Trophoblast cell (in vitro differentiated cells and primary cell): ENCODE results near the gene TMEM272.

Experiments used
- DNase-seq, 2 donors: peaks; one replicate each; pipeline ENCODE4 v3.0.0-alpha.2; 2016
- H2AFZ ChIP-seq: 2 replicates; pipeline ENCODE4 v1.6.1; 2013; ENCODE audit warnings: low read length, moderate library complexity, mild to moderate bottlenecking; ENCODE audit not compliant: insufficient read depth, poor library complexity
- H2AK5ac ChIP-seq: 2 replicates; pipeline ENCODE4 v1.6.1; 2013; ENCODE audit warnings: mild to moderate bottlenecking, low read length
- H2BK120ac ChIP-seq: 2 replicates; pipeline ENCODE4 v1.6.1; 2013; ENCODE audit warnings: low read length, mild to moderate bottlenecking, moderate library complexity; ENCODE audit not compliant: insufficient read depth, poor library complexity
- H2BK12ac ChIP-seq: 2 replicates; pipeline ENCODE4 v1.6.1; 2013; ENCODE audit warnings: mild to moderate bottlenecking, low read length, moderate library complexity
- H2BK5ac ChIP-seq: 2 replicates; pipeline ENCODE4 v1.6.1; 2013; ENCODE audit warnings: low read length, low read depth, moderate library complexity, mild to moderate bottlenecking; ENCODE audit not compliant: poor library complexity
- H3K14ac ChIP-seq: 2 replicates; pipeline ENCODE4 v1.6.1; 2013; ENCODE audit warnings: mild to moderate bottlenecking, low read length
- H3K18ac ChIP-seq: 2 replicates; pipeline ENCODE4 v1.6.1; 2013; ENCODE audit warnings: mild to moderate bottlenecking, low read length
- H3K23ac ChIP-seq: 2 replicates; pipeline ENCODE4 v1.6.1; 2013; ENCODE audit warnings: low read length
- H3K27ac ChIP-seq: 2 replicates; pipeline ENCODE4 v1.5.1; 2013; ENCODE audit warnings: low read depth, mild to moderate bottlenecking, inconsistent platforms, low read length, moderate library complexity
- H3K27me3 ChIP-seq: 2 replicates; pipeline ENCODE4 v1.6.1; 2013; ENCODE audit warnings: inconsistent platforms, mild to moderate bottlenecking, low read length, moderate library complexity; ENCODE audit not compliant: insufficient read depth
- H3K36me3 ChIP-seq, 2 experiments: 1 replicate in 1 of 2; 2 replicates in 1 of 2; pipeline ENCODE4 v1.6.1; 2013; ENCODE audit warnings: low read length in 2 of 2, mild to moderate bottlenecking in 2 of 2, moderate library complexity in 1 of 2; ENCODE audit not compliant: insufficient read depth in 2 of 2, control insufficient read depth in 1 of 2
- H3K4ac ChIP-seq: 2 replicates; pipeline ENCODE4 v1.6.1; 2013; ENCODE audit warnings: low read depth, mild to moderate bottlenecking, low read length, moderate library complexity
- H3K4me1 ChIP-seq, 2 experiments: 1 replicate in 1 of 2; 2 replicates in 1 of 2; pipeline ENCODE4 v1.6.1; 2013; ENCODE audit warnings: low read length in 2 of 2, mild to moderate bottlenecking in 2 of 2, moderate library complexity in 1 of 2; ENCODE audit not compliant: insufficient read depth in 2 of 2, control insufficient read depth in 1 of 2
- H3K4me2 ChIP-seq: 2 replicates; pipeline ENCODE4 v1.6.1; 2013; ENCODE audit warnings: inconsistent platforms, mild to moderate bottlenecking, low read length, moderate library complexity
- H3K4me3 ChIP-seq: 2 replicates; pipeline ENCODE4 v1.5.1; 2013; ENCODE audit warnings: mild to moderate bottlenecking, low read depth, low read length, inconsistent platforms
- H3K79me1 ChIP-seq: one replicate; pipeline ENCODE4 v1.6.1; 2013; ENCODE audit warnings: low read length
- H3K79me2 ChIP-seq: 2 replicates; pipeline ENCODE4 v1.6.1; 2013; ENCODE audit warnings: low read length, mild to moderate bottlenecking; ENCODE audit not compliant: control insufficient read depth, insufficient read depth, poor library complexity
- H3K9ac ChIP-seq: 2 replicates; pipeline ENCODE4 v1.6.1; 2013; ENCODE audit warnings: mild to moderate bottlenecking, low read length
- H3K9me3 ChIP-seq: 2 replicates; pipeline ENCODE4 v1.6.1; 2013; ENCODE audit warnings: low read depth, mild to moderate bottlenecking, control low read depth, inconsistent platforms, low read length; ENCODE audit not compliant: insufficient read depth
- H4K12ac ChIP-seq: 2 replicates; pipeline ENCODE4 v1.6.1; 2013; ENCODE audit warnings: low read depth, mild to moderate bottlenecking, low read length, moderate library complexity
- H4K8ac ChIP-seq: 2 replicates; pipeline ENCODE4 v1.6.1; 2013; ENCODE audit warnings: low read depth, mild to moderate bottlenecking, low read length, moderate library complexity
- H4K91ac ChIP-seq: one replicate; pipeline ENCODE4 v1.6.1; 2013; ENCODE audit warnings: low read depth, mild to moderate bottlenecking, low read length, moderate library complexity
- WGBS: extraction: QIAGEN DNeasy Blood & Tissue Kit; methylation state at CpG from one replicate; pipeline ENCODE4 v1.1.7; 2013; ENCODE audit warnings: missing lambda C conversion rate; ENCODE audit not compliant: insufficient read length, insufficient coverage; ENCODE audit errors: extremely low coverage; 5-methylcytosine and 5-hydroxymethylcytosine counted together

TMEM272 gene

GRCh38 chr13:51783428-51784094 lies 61.4 kb downstream of the TMEM272 start:
- DNase-seq: no peak
- no peak overlapping the region for H3K4me3 ChIP-seq
- H3K9me3 ChIP-seq: no peaks in the 10 kb centered on the region
- no peak overlapping the region for H2BK12ac ChIP-seq
- no peak overlapping the region for H3K9ac ChIP-seq
- WGBS: no CpG with 5 or more reads among the region's 9 CpGs
- H3K23ac ChIP-seq: no peak overlapping the region
- H4K12ac ChIP-seq: no peak overlapping the region
- no peak overlapping the region for H2BK120ac ChIP-seq
- no peak overlapping the region for H3K14ac ChIP-seq
- no peak overlapping the region for H3K27ac ChIP-seq
- H3K4me1 ChIP-seq: no peaks in the 10 kb centered on the region
- H3K79me1 ChIP-seq: no peaks in the 10 kb centered on the region
- no peak overlapping the region for H3K4ac ChIP-seq
- H3K4me2 ChIP-seq: no peak overlapping the region
- H2AFZ ChIP-seq: no peak overlapping the region
- no peaks in the 10 kb centered on the region for H3K36me3 ChIP-seq
- no peak overlapping the region for H4K8ac ChIP-seq
- H4K91ac ChIP-seq: no peak overlapping the region
- H2AK5ac ChIP-seq: no peak overlapping the region
- H3K18ac ChIP-seq: no peak overlapping the region
- no peaks in the 10 kb centered on the region for H3K79me2 ChIP-seq
- H2BK5ac ChIP-seq: no peak overlapping the region
- no peaks in the 10 kb centered on the region for H3K27me3 ChIP-seq

- Histone ChIP-seq H3K79me2 (no peaks in the 10 kb centered on the region), H3K4me1 (no peaks in the 10 kb centered on the region), H2AFZ (no peak overlapping the region), H3K9me3 (no peaks in the 10 kb centered on the region), H2BK5ac (no peak overlapping the region), H3K27me3 (no peaks in the 10 kb centered on the region), H3K27ac (no peak overlapping the region), H3K4me3 (no peak overlapping the region), H2AK5ac (no peak overlapping the region), H4K8ac (no peak overlapping the region), H3K14ac (no peak overlapping the region), H4K12ac (no peak overlapping the region), H3K4me2 (no peak overlapping the region), H2BK12ac (no peak overlapping the region), H4K91ac (no peak overlapping the region), H3K4ac (no peak overlapping the region), H2BK120ac (no peak overlapping the region), H3K9ac (no peak overlapping the region), H3K36me3 (no peaks in the 10 kb centered on the region), H3K79me1 (no peaks in the 10 kb centered on the region), H3K23ac (no peak overlapping the region), H3K18ac (no peak overlapping the region)
- no CpG with 5 or more reads among the region's 15 CpGs for WGBS
- no peak for DNase-seq
Observed at GRCh38 chr13:51782026-51782710, 62.8 kb downstream of the TMEM272 start.

- H3K4me1 ChIP-seq: no peaks in the 10 kb centered on the region
- no peaks in the 10 kb centered on the region for H3K79me2 ChIP-seq
- H3K4me2 ChIP-seq: no peak overlapping the region
- no peak overlapping the region for H2AFZ ChIP-seq
- H3K23ac ChIP-seq: no peak overlapping the region
- H3K4ac ChIP-seq: no peak overlapping the region
- H4K12ac ChIP-seq: no peak overlapping the region
- no peak overlapping the region for H2BK120ac ChIP-seq
- H3K79me1 ChIP-seq: no peaks in the 10 kb centered on the region
- no CpG with 5 or more reads among the region's 15 CpGs for WGBS
- no peak overlapping the region for H4K91ac ChIP-seq
- H3K9ac ChIP-seq: no peak overlapping the region
- H2AK5ac ChIP-seq: no peak overlapping the region
- no peaks in the 10 kb centered on the region for H3K36me3 ChIP-seq
- H3K9me3 ChIP-seq: no peaks in the 10 kb centered on the region
- peak; percentile 56 to 75 for DNase-seq
- no peak overlapping the region for H3K27ac ChIP-seq
- H4K8ac ChIP-seq: no peak overlapping the region
- no peak overlapping the region for H3K18ac ChIP-seq
- no peak overlapping the region for H2BK5ac ChIP-seq
- no peaks in the 10 kb centered on the region for H3K27me3 ChIP-seq
- H3K14ac ChIP-seq: no peak overlapping the region
- no peak overlapping the region for H2BK12ac ChIP-seq
- H3K4me3 ChIP-seq: no peak overlapping the region
Observed at GRCh38 chr13:51781246-51782022, 63.5 kb downstream of the TMEM272 start.

GRCh38 chr13:51780099-51780498 lies 64.9 kb downstream of the TMEM272 start:
- Histone ChIP-seq H3K9me3 (no peaks in the 10 kb centered on the region), H3K9ac (no peak overlapping the region), H2AK5ac (no peak overlapping the region), H2BK120ac (no peak overlapping the region), H3K4ac (no peak overlapping the region), H3K4me2 (no peak overlapping the region), H3K18ac (no peak overlapping the region), H2BK5ac (no peak overlapping the region), H3K4me1 (no peaks in the 10 kb centered on the region), H4K91ac (no peak overlapping the region), H4K12ac (no peak overlapping the region), H2BK12ac (no peak overlapping the region), H2AFZ (no peak overlapping the region), H3K27me3 (no peaks in the 10 kb centered on the region), H3K79me2 (no peaks in the 10 kb centered on the region), H3K14ac (no peak overlapping the region), H3K23ac (no peak overlapping the region), H3K36me3 (no peaks in the 10 kb centered on the region), H3K27ac (no peak overlapping the region), H4K8ac (no peak overlapping the region), H3K79me1 (no peaks in the 10 kb centered on the region), H3K4me3 (no peak overlapping the region)
- DNase-seq: no peak
- WGBS: no CpG with 5 or more reads among the region's 3 CpGs
